ENCODE results near the gene TMEM256. TPM values are rescaled to one million over a fixed set of nuclear protein-coding genes. Genes with fewer than 3 reads are reported as not detected.

TMEM256 gene
- total and polyA plus RNA-seq, 9 of the 15 experiments (the other 6 are each of a cell fraction or from before 2014, with no cell fraction given), result 43.4 to 177 (median 68.5) TPM

DNA sequence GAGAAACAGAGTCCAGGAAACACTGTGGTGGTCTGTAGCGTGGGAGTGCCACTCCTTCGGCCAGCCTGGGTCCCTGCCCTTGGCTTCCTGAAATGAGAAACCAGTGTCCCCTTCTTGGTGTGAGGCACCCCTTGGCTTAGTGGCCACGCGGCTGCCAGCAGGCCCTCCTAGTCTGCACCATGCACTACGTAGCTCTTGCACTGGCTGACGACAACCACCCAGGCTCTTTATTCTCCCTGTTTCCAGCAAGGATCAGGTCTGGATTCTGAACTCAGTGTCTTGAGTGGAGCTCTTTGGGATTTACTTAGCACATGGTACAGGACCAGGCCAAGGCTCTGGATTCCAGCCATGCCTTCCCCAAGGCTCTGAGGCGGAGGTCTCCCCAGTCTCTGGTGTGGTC is 23.7 kb upstream of the TMEM256 start (continued):
- TF ChIP-seq, protein P1, sequence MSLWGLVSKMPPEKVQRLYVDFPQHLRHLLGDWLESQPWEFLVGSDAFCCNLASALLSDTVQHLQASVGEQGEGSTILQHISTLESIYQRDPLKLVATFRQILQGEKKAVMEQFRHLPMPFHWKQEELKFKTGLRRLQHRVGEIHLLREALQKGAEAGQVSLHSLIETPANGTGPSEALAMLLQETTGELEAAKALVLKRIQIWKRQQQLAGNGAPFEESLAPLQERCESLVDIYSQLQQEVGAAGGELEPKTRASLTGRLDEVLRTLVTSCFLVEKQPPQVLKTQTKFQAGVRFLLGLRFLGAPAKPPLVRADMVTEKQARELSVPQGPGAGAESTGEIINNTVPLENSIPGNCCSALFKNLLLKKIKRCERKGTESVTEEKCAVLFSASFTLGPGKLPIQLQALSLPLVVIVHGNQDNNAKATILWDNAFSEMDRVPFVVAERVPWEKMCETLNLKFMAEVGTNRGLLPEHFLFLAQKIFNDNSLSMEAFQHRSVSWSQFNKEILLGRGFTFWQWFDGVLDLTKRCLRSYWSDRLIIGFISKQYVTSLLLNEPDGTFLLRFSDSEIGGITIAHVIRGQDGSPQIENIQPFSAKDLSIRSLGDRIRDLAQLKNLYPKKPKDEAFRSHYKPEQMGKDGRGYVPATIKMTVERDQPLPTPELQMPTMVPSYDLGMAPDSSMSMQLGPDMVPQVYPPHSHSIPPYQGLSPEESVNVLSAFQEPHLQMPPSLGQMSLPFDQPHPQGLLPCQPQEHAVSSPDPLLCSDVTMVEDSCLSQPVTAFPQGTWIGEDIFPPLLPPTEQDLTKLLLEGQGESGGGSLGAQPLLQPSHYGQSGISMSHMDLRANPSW (CRISPR knock-in tag; IDR thresholded peaks at IDR 0.05), result no peak
- TF ChIP-seq, protein P2, sequence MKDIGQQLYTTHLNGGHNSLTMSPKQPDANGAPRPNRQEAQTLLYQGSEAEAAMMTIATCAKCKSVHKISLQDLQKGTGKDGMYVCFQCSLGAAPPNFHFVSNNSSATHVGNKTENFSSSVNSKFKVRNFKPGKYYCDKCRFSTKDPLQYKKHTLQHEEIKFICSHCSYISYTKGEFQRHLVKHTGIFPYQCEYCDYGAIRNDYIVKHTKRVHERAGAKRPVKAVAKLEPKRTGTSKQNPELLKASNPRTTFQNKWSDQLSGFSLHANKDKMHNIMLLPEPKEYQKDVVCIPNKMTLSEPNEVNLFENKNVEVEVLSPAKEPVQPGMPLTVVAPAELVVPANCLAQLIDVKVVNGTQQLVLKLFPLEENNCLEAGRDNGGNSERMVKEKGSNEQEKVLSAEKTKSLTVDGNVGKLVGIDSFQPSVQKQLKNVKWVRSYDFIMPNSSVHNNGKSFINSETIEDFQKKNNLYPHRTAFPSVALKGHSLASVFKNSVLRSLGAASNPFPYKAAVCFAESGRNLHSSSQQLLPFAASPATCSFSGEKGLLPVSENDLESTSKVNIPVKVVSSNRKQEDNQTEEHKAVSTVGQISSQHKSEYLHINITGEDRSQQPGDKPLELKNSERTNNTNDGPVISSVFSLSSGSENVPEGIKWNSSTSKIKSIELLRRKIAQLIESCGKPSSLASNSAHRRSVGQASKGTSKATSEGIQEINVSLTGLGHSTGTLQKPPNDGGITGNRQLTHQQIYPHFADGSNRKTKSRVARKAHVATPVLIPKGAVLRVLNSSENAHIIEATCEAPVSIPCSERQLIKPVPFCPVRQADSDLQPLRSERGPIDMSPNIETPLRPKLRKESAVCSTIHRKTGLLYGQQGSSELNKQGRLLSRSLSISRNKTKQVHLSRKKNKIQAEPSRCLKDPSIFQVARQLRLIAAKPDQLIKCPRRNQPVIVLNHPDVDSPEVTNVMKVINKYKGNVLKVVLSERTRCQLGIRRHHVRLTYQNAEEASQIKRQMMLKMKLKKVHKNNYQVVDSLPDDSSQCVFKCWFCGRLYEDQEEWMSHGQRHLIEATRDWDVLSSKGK (CRISPR knock-in tag; IDR thresholded peaks at IDR 0.05), result no peak
- no peak for TF ChIP-seq PCBP2 (IDR thresholded peaks at IDR 0.05; ENCODE audit: low read depth, low read length, poor library complexity, severe bottlenecking)
- no peak for TF ChIP-seq GABPB1 (CRISPR knock-in tag; IDR thresholded peaks at IDR 0.05)
- TF ChIP-seq, protein P3, sequence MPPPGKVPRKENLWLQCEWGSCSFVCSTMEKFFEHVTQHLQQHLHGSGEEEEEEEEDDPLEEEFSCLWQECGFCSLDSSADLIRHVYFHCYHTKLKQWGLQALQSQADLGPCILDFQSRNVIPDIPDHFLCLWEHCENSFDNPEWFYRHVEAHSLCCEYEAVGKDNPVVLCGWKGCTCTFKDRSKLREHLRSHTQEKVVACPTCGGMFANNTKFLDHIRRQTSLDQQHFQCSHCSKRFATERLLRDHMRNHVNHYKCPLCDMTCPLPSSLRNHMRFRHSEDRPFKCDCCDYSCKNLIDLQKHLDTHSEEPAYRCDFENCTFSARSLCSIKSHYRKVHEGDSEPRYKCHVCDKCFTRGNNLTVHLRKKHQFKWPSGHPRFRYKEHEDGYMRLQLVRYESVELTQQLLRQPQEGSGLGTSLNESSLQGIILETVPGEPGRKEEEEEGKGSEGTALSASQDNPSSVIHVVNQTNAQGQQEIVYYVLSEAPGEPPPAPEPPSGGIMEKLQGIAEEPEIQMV (tag; conservative IDR thresholded peaks at IDR 0.05; ENCODE audit: low read depth), result no peak
- TF ChIP-seq TAF7 (tag; IDR thresholded peaks at IDR 0.05), result no peak
